Cardiac muscle cell (in vitro differentiated cells and primary cell): ENCODE results near the gene MOSPD2. TPM values are rescaled to one million over a fixed set of nuclear protein-coding genes. Genes with fewer than 3 reads are reported as not detected.

Experiments
- DNase-seq, 2 donors: peaks; one replicate each; pipeline versions ENCODE4 v3.0.0 to v3.0.0-alpha.2; 2010 to 2017; ENCODE audit warnings: low read depth in 1 of 2, low spot score in 1 of 2
- H3K27ac ChIP-seq: fragments of 200-600 bp; sonication (generic); 2 replicates; pipeline ENCODE4 v1.5.1; 2016
- H3K27me3 ChIP-seq: fragments of 200-600 bp; sonication (generic); 2 replicates; pipeline ENCODE4 v1.6.0; 2016; ENCODE audit warnings: control low read depth
- H3K36me3 ChIP-seq: fragments of 200-600 bp; sonication (generic); 2 replicates; pipeline ENCODE4 v1.5.1; 2016; ENCODE audit warnings: control low read depth
- H3K4me1 ChIP-seq: fragments of 200-600 bp; sonication (generic); 2 replicates; pipeline ENCODE4 v1.8.1; 2017; ENCODE audit warnings: low read depth, mild to moderate bottlenecking, mixed run types
- H3K4me3 ChIP-seq: fragments of 200-600 bp; sonication (generic); 2 replicates; pipeline ENCODE4 v1.5.1; 2016; ENCODE audit warnings: mild to moderate bottlenecking
- H3K9me3 ChIP-seq: fragments of 200-600 bp; sonication (generic); 2 replicates; pipeline ENCODE4 v1.5.1; 2017; ENCODE audit warnings: low read depth, mild to moderate bottlenecking, control low read depth
- CTCF ChIP-seq: IDR thresholded peaks from 2 replicates; pipeline ENCODE4 v1.5.1; 2012; ENCODE audit warnings: low read depth, mild to moderate bottlenecking, low read length
- polyA plus RNA-seq: library from polyadenylated mRNA; unstranded; fragments of >200 nt; fragmentation: Nextera tagmentation; extraction: Ambion mirVana; gene quantifications from 2 replicates; pipeline ENCODE4 v1.2.1, GENCODE V29; 2016
- total RNA-seq: library from RNA; depleted of rRNA; stranded (reverse); fragments of >200 nt; gene quantifications from 2 replicates; pipeline ENCODE4 v1.2.3, GENCODE V29; 2016

The MOSPD2 gene
- total RNA-seq: 10.3 and 11.1 TPM in 2 replicates
- 5.8 and 10.2 TPM in 2 replicates for polyA plus RNA-seq

GRCh38 chrX:14872851-14873675 lies at the start of gene MOSPD2, which contains the start of gene FANCB:
MOSPD2 (plus strand) TSS chrX:14873421; CDS start chrX:14873529, 108 bp downstream.
FANCB (minus strand) TSS chrX:14873069; CDS start chrX:14865510, 7,559 bp downstream.
- Histone ChIP-seq H3K4me1 (no peaks in the 10 kb centered on the region), H3K36me3 (no peaks in the 10 kb centered on the region), H3K9me3 (no peaks in the 10 kb centered on the region), H3K4me3 (peak within 1 kb of the TSS; percentile 60), H3K27me3 (no peaks in the 10 kb centered on the region), H3K27ac (peak within 1 kb of the TSS; percentile 72)
- peak; percentile 93 to 96 for DNase-seq
- no peak for TF ChIP-seq CTCF

GRCh38 chrX:14825851-14826250 lies 47.4 kb upstream of the MOSPD2 start:
- TF ChIP-seq CTCF: no peak
- no peak overlapping the region for H3K4me3 ChIP-seq
- H3K27ac ChIP-seq: no peak overlapping the region
- H3K9me3 ChIP-seq: no peaks in the 10 kb centered on the region
- no peaks in the 10 kb centered on the region for H3K27me3 ChIP-seq
- no peaks in the 10 kb centered on the region for H3K36me3 ChIP-seq
- H3K4me1 ChIP-seq: no peaks in the 10 kb centered on the region
- DNase-seq: peak in 1 of 2 donors; percentile 3

GRCh38 chrX:14826319-14826718 lies 46.9 kb upstream of the MOSPD2 start:
- no peaks in the 10 kb centered on the region for H3K4me1 ChIP-seq
- no peak for DNase-seq
- no peaks in the 10 kb centered on the region for H3K36me3 ChIP-seq
- H3K27me3 ChIP-seq: no peaks in the 10 kb centered on the region
- TF ChIP-seq CTCF: no peak
- H3K4me3 ChIP-seq: no peak overlapping the region
- H3K27ac ChIP-seq: no peak overlapping the region
- H3K9me3 ChIP-seq: no peaks in the 10 kb centered on the region

GRCh38 chrX:14829643-14830042 lies 43.6 kb upstream of the MOSPD2 start:
- H3K27ac ChIP-seq: no peak overlapping the region
- no peaks in the 10 kb centered on the region for H3K9me3 ChIP-seq
- no peak for DNase-seq
- no peaks in the 10 kb centered on the region for H3K36me3 ChIP-seq
- no peaks in the 10 kb centered on the region for H3K4me1 ChIP-seq
- no peak for TF ChIP-seq CTCF
- H3K27me3 ChIP-seq: no peaks in the 10 kb centered on the region
- no peak overlapping the region for H3K4me3 ChIP-seq

- no peaks in the 10 kb centered on the region for H3K9me3 ChIP-seq
- peak in 1 of 2 donors; percentile 17 for DNase-seq
- no peak overlapping the region for H3K4me3 ChIP-seq
- no peak for TF ChIP-seq CTCF
- no peaks in the 10 kb centered on the region for H3K36me3 ChIP-seq
- no peaks in the 10 kb centered on the region for H3K27me3 ChIP-seq
- no peaks in the 10 kb centered on the region for H3K4me1 ChIP-seq
- no peak overlapping the region for H3K27ac ChIP-seq
Observed at GRCh38 chrX:14832151-14832550, 41.1 kb upstream of the MOSPD2 start.
